GM08714 (cell line): Measurements from ENCODE around the gene PTPN13.

Experiments
- H3K4me3 ChIP-seq: fragments of 200-500 bp; sonication (Bioruptor generic); 2 replicates; pipeline ENCODE4 v1.5.1; 2014; ENCODE audit warnings: mild to moderate bottlenecking, low read length, inconsistent platforms
- ZNF274 ChIP-seq: IDR thresholded peaks from 2 replicates; pipeline ENCODE4 v1.6.1; 2012; ENCODE audit warnings: mild to moderate bottlenecking, low read depth, low read length

PTPN13 gene

DNA sequence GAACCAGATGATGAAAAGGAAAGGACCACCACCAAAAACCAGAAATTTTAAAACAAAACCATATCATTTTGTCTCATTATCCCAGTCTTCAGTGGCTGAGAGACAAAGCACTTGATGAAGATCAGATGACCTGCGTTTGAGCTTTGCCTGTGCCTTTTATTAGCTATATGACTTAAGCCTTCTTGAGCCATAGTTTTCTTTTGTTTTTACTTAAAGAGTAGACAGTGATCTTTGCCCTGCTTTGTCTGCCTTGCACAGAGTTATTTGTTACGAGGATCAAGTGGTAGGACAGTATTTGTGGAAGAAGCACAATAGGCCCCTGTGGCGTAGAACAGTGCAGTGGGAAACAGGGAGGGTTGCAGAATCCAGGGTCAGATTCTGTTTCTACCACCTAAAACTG lies 165.2 kb downstream of the PTPN13 start:
- TF ChIP-seq ZNF274: no peak
- H3K4me3 ChIP-seq: no peak overlapping the region

DNA sequence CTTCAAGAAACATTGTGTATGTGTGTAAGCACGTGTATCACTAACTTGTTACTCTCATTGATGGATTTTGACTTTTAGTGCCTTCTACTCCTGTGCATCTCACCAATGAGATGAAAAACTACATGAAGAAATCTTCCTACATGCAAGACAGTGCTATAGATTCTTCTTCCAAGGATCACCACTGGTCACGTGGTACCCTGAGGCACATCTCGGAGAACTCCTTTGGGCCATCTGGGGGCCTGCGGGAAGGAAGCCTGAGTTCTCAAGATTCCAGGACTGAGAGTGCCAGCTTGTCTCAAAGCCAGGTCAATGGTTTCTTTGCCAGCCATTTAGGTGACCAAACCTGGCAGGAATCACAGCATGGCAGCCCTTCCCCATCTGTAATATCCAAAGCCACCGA lies 168.5 kb downstream of the PTPN13 start:
- no peak overlapping the region for H3K4me3 ChIP-seq
- no peak for TF ChIP-seq ZNF274

DNA sequence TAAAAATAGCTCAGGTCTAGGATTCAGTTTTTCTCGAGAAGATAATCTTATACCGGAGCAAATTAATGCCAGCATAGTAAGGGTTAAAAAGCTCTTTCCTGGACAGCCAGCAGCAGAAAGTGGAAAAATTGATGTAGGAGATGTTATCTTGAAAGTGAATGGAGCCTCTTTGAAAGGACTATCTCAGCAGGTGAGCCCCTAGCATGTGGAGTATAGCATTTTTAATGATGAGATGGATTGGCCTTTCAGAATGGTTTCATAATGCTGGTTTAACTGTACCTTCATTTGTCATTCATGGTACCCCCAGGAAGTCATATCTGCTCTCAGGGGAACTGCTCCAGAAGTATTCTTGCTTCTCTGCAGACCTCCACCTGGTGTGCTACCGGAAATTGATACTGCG lies 175.7 kb downstream of the PTPN13 start:
- no peak overlapping the region for H3K4me3 ChIP-seq
- TF ChIP-seq ZNF274: no peak

DNA sequence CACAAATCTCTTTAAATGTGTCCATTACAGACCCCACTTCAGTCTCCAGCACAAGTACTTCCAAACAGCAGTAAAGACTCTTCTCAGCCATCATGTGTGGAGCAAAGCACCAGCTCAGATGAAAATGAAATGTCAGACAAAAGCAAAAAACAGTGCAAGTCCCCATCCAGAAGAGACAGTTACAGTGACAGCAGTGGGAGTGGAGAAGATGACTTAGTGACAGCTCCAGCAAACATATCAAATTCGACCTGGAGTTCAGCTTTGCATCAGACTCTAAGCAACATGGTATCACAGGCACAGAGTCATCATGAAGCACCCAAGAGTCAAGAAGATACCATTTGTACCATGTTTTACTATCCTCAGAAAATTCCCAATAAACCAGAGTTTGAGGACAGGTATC lies 177.0 kb downstream of the PTPN13 start:
- no peak for TF ChIP-seq ZNF274
- no peak overlapping the region for H3K4me3 ChIP-seq

- no peak overlapping the region for H3K4me3 ChIP-seq
- TF ChIP-seq ZNF274: no peak
Measured at GRCh38 chr4:86775061-86775460, 180.9 kb downstream of the PTPN13 start.

DNA sequence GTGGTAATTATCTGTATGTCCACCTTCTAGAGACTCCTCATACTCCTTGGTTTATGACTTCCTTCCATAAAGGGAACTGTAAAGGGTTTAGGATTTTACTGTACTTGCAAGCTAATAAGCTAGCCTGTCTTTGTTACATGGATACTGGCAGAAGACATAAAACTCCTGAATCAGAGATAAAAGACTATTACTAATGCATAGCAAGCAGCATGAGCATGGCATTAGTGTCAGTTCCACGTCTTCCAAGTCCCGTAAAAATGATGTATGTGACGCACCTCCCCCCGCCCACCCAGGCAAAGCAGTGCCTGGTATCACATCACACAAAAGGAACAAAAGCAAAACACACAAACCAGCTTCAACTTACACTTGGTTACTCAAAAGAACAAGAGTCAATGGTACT lies 184.1 kb downstream of the PTPN13 start:
- no peak overlapping the region for H3K4me3 ChIP-seq

DNA sequence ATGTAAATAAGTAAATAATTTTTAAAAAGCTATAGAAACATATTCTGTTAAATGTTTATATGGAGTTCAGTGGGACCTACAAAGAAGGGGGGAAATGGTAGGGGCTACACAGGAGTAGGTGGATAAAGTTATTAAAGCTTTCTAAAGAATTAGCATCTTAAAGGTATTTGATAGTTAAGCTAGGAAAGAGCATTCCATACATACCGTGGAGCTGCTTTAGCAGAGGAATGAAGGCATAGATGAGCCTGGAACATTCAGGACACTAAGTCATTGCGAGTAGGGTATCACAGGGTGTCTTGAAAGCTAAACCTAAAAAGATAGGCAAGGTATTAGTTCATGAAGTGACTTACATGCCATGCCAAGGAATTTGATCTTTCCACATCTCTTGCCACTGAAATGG lies 194.7 kb downstream of the PTPN13 start:
- no peak for TF ChIP-seq ZNF274
- no peak overlapping the region for H3K4me3 ChIP-seq

More for the DNA sequence above, 184.1 kb downstream of the PTPN13 start:
- no peak for TF ChIP-seq ZNF274

- TF ChIP-seq ZNF274: no peak
- H3K4me3 ChIP-seq: no peak overlapping the region
Measured at GRCh38 chr4:86791126-86791525, 197.0 kb downstream of the PTPN13 start.

GRCh38 chr4:86809809-86810208 lies 215.7 kb downstream of the PTPN13 start:
- no peak for TF ChIP-seq ZNF274
- H3K4me3 ChIP-seq: no peak overlapping the region

GRCh38 chr4:86810847-86811246 lies 216.7 kb downstream of the PTPN13 start:
- H3K4me3 ChIP-seq: no peak overlapping the region
- TF ChIP-seq ZNF274: no peak

DNA sequence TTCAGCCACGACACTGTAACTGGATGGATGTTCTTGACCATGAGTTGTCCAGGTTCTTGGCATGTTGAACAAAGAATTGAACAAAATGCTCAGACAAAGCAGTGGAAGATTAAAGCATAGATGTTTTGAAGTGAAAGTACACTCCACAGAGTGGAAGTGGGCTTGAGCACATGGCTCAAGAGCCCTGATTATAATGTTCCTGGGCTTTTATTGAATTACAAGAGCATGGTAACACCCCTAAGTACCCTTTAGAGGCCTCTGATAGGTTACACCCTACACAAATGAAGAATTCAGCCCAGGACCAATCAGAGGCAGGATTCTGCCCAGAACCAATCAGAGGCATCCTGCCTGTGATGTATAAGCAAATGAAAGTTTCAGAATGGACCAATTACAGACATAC lies 221.5 kb downstream of the PTPN13 start:
- no peak for TF ChIP-seq ZNF274
- no peak overlapping the region for H3K4me3 ChIP-seq

DNA sequence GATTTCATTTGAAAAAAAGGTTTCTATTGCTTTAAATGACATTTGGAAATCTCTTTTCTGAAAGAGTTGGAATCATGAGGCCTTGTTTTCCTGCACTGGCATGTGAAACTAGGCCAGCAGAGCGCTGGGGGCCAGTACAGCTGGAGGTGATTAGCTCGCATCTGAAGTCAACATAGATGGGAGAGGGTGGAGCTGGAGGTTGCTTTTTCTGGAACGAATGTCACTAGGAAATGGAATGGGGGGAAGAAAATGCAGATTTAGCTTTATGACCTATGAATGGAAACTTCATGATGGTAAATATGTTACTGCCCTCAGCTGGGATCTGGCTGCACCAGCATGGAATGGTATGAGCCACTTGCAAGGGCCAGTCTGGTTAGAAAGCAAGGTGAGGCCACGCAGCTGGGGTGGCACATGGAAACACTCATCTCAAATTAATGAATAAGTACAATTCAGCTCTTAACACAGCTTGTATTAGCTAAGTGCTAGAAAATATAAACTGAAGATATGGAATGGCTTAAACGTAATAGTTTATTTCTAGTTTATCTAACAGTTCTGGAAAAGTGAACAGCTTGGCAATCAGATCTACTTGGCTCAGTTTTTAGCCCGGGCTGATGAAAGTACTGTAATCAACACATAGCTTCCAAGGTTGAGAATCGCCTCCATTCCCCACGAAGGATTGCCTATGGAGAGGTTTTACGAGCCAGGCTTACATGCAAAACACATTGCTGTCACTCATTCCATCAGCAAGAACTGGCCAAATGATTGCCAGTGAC lies 222.6 kb downstream of the PTPN13 start:
- no peak overlapping the region for H3K4me3 ChIP-seq
- no peak for TF ChIP-seq ZNF274

- no peak overlapping the region for H3K4me3 ChIP-seq
- TF ChIP-seq ZNF274: no peak
Measured at GRCh38 chr4:86818211-86818610, 224.1 kb downstream of the PTPN13 start.

GRCh38 chr4:86818841-86819240 lies 224.7 kb downstream of the PTPN13 start:
- TF ChIP-seq ZNF274: no peak
- H3K4me3 ChIP-seq: no peak overlapping the region

GRCh38 chr4:86819561-86819960 lies 225.4 kb downstream of the PTPN13 start:
- H3K4me3 ChIP-seq: no peak overlapping the region
- no peak for TF ChIP-seq ZNF274

GRCh38 chr4:86821151-86821550 lies 227.0 kb downstream of the PTPN13 start:
- H3K4me3 ChIP-seq: no peak overlapping the region
- no peak for TF ChIP-seq ZNF274
